Common myeloid progenitor, CD34-positive (primary cell): ENCODE results near the gene HABP2.

Source experiments
- CTCF ChIA-PET: fragments of 350-600 bp; sonication (Branson Sonifier 250); formaldehyde crosslinking; loops from one replicate; lab custom pipeline; 2021; ENCODE audit warnings: antibody characterized with exemption; lab: Charles Lee
- POLR2A ChIA-PET: fragments of 350-600 bp; sonication (Branson Sonifier 250); formaldehyde crosslinking; loops from one replicate; lab custom pipeline; 2021; ENCODE audit warnings: antibody characterized with exemption; lab: Charles Lee
- DNase-seq, 3 donors: peaks; one replicate each; pipeline versions ENCODE4 v3.0.0 to v3.0.0-alpha.2; 2013
- H3K27ac ChIP-seq, 2 experiments: 1 replicate in 1 of 2; 2 replicates in 1 of 2; pipeline ENCODE4 v1.7.0; 2013; ENCODE audit warnings: inconsistent platforms in 2 of 2, low read length in 2 of 2, mild to moderate bottlenecking in 2 of 2, low read depth in 1 of 2, moderate library complexity in 1 of 2; ENCODE audit not compliant: severe bottlenecking in 2 of 2, insufficient read depth in 1 of 2, poor library complexity in 1 of 2
- H3K27me3 ChIP-seq, 5 experiments: replicated peaks in 2 of 5; 1 replicate in 3 of 5; 2 replicates in 2 of 5; pipeline versions ENCODE4 v1.6.1 to v1.7.0; 2013; ENCODE audit warnings: low read length in 4 of 5, mild to moderate bottlenecking in 2 of 5, moderate library complexity in 2 of 5, inconsistent platforms in 1 of 5; ENCODE audit not compliant: insufficient read depth in 5 of 5, control insufficient read depth in 4 of 5
- H3K36me3 ChIP-seq, 4 experiments: 1 replicate in 2 of 4; 2 replicates in 2 of 4; pipeline versions ENCODE4 v1.6.1 to v1.7.0; 2013; ENCODE audit warnings: low read length in 3 of 4, control low read depth in 1 of 4, mild to moderate bottlenecking in 1 of 4; ENCODE audit not compliant: control insufficient read depth in 4 of 4, insufficient read depth in 4 of 4
- H3K4me1 ChIP-seq, 4 experiments: 1 replicate in 3 of 4; 2 replicates in 1 of 4; pipeline versions ENCODE4 v1.6.1 to v1.7.1; 2013; ENCODE audit warnings: low read length in 3 of 4, mild to moderate bottlenecking in 3 of 4, control low read depth in 1 of 4, inconsistent platforms in 1 of 4, moderate library complexity in 1 of 4; ENCODE audit not compliant: control insufficient read depth in 4 of 4, insufficient read depth in 4 of 4; ENCODE audit errors: control extremely low read depth in 1 of 4
- H3K4me3 ChIP-seq, 7 experiments: 1 replicate in 4 of 7; 2 replicates in 3 of 7; pipeline versions ENCODE4 v1.5.1 to v1.7.0; 2013; ENCODE audit warnings: mild to moderate bottlenecking in 7 of 7, low read length in 6 of 7, moderate library complexity in 6 of 7, inconsistent platforms in 2 of 7, low read depth in 2 of 7, control low read depth in 1 of 7; ENCODE audit not compliant: insufficient read depth in 4 of 7, control insufficient read depth in 1 of 7; ENCODE audit errors: extremely low read depth in 1 of 7
- H3K9me3 ChIP-seq, 5 experiments: 1 replicate in 4 of 5; 2 replicates in 1 of 5; pipeline versions ENCODE4 v1.6.1 to v1.7.1; 2013; ENCODE audit warnings: low read length in 4 of 5, mild to moderate bottlenecking in 2 of 5, inconsistent platforms in 1 of 5, low read depth in 1 of 5, moderate library complexity in 1 of 5; ENCODE audit not compliant: control insufficient read depth in 4 of 5, insufficient read depth in 2 of 5; ENCODE audit errors: control extremely low read depth in 1 of 5
- WGBS: methylation state at CpG from one replicate; pipeline ENCODE4 v1.1.5; 2013; ENCODE audit not compliant: insufficient coverage; 5-methylcytosine and 5-hydroxymethylcytosine counted together

The HABP2 gene

GRCh38 chr10:113532724-113533123 is 20.1 kb upstream of the HABP2 start:
- POLR2A ChIA-PET = no interaction called here
- Histone ChIP-seq H3K36me3 (no peaks in the 10 kb centered on the region), H3K9me3 (no peaks in the 10 kb centered on the region), H3K4me1 (peaks cover 0 to 7% (median 1%) of the 10 kb centered on the region in 4 experiments), H3K27ac (no peak overlapping the region), H3K27me3 (no peaks in the 10 kb centered on the region), H3K4me3 (no peak overlapping the region)
- no peak for DNase-seq
- 100% methylated on average over 2 of the region's 3 CpGs for WGBS
- CTCF ChIA-PET = interaction anchor here (1.0 kb wide), 1 partner anchor 9 kb away, joined by 3 read pairs; no protein-coding TSS in a partner anchor

DNA sequence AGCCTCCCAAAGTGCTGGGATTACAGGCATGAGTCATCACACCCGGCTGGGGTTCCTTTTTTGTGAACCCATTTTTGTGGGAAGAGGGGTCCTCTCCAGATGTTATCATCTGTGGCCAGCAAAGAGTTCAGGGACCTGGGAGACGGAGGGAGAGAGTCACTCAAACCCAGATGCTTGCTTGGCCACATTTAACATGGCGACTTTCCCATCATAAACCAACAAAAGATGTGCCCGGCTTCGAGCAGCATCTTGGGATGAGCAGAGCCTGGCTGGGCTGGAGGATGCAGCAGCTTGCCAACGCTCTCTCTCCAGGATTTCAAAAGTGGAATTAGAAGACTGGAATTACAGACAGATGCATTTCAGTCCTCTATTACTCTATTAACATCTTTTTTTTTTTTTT is 19.1 kb upstream of the HABP2 start:
- Histone ChIP-seq H3K4me1 (peaks cover 0 to 9% (median 1%) of the 10 kb centered on the region in 4 experiments), H3K27me3 (no peaks in the 10 kb centered on the region), H3K27ac (no peak overlapping the region), H3K4me3 (no peak overlapping the region), H3K9me3 (no peaks in the 10 kb centered on the region), H3K36me3 (no peaks in the 10 kb centered on the region)
- ChIA-PET CTCF (interaction anchor here (1.0 kb wide), 1 partner anchor 10 kb away, joined by 3 read pairs; no protein-coding TSS in a partner anchor), POLR2A (no interaction called here)
- DNase-seq = no peak
- 85% methylated on average over 3 of the region's 6 CpGs for WGBS

GRCh38 chr10:113534423-113534822 is 18.4 kb upstream of the HABP2 start:
- POLR2A ChIA-PET = no interaction called here
- Histone ChIP-seq H3K27ac (no peak overlapping the region), H3K9me3 (no peaks in the 10 kb centered on the region), H3K36me3 (no peaks in the 10 kb centered on the region), H3K4me1 (peaks cover 0 to 14% (median 3%) of the 10 kb centered on the region in 4 experiments), H3K27me3 (no peaks in the 10 kb centered on the region), H3K4me3 (no peak overlapping the region)
- peak in 2 of 3 donors; percentile 38 to 51 for DNase-seq
- WGBS = 79% methylated on average over 4 of the region's 4 CpGs
- CTCF ChIA-PET = interaction anchor here (1.2 kb wide), 1 partner anchor 10 kb away, joined by 3 read pairs; no protein-coding TSS in a partner anchor

- Histone ChIP-seq H3K36me3 (no peaks in the 10 kb centered on the region), H3K4me3 (no peak overlapping the region), H3K27me3 (no peaks in the 10 kb centered on the region), H3K27ac (no peak overlapping the region), H3K4me1 (peaks cover 0 to 14% (median 3%) of the 10 kb centered on the region in 4 experiments), H3K9me3 (no peaks in the 10 kb centered on the region)
- POLR2A ChIA-PET = no interaction called here
- WGBS = no CpG with 5 or more reads among the region's 3 CpGs
- CTCF ChIA-PET = interaction anchor here (1.6 kb wide), 1 partner anchor 12 kb away, joined by 4 read pairs; no protein-coding TSS in a partner anchor
- no peak for DNase-seq
Measured at GRCh38 chr10:113537672-113538071, 15.2 kb upstream of the HABP2 start.

DNA sequence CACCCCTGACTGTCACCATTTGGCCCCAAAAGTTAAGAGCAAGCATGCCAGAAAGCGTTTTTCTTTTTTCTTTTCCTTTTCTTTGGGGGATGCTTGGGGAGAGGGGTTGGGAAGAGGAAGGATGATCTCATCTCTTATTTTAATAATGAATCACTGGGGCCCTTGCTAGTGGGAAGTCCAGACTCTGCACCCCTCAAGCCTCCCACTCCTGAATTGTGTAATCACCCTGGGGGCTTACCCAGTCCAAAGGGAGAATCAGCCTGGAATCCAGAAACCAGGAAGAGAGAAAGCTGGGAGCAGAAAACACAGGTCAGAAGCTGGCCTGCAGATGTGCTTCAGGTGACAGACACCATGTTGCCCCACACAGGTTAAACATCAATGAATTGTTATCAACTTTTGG is 14.7 kb upstream of the HABP2 start:
- Histone ChIP-seq H3K4me1 (peaks cover 0 to 14% (median 3%) of the 10 kb centered on the region in 4 experiments), H3K27me3 (no peaks in the 10 kb centered on the region), H3K4me3 (no peak overlapping the region), H3K27ac (no peak overlapping the region), H3K36me3 (no peaks in the 10 kb centered on the region), H3K9me3 (no peaks in the 10 kb centered on the region)
- POLR2A ChIA-PET = no interaction called here
- WGBS = no CpG with 5 or more reads among the region's 1 CpG
- CTCF ChIA-PET = no interaction called here
- DNase-seq = no peak

DNA sequence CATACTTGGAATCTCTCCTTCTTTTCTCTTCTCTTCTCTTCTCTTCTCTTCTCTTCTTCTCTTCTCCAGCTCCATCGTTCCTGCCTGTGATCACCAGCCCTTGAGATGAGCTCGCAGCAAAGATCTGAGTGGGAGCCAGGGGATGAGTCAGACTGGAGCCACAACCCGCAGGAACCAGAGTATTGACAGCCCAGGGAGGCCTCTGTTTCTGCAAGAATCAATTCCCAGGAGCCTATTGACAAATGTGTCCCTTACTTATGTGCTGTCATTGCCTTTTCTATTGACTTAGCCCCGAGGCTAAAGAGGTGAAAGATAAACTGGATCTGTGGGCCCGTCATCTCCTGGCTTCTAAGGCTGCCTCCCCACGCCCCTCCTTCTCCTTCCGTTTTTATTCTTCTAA is 13.1 kb upstream of the HABP2 start:
- CTCF ChIA-PET = no interaction called here
- Histone ChIP-seq H3K4me1 (peaks cover 0 to 8% (median 2%) of the 10 kb centered on the region in 4 experiments), H3K27ac (no peak overlapping the region), H3K27me3 (no peaks in the 10 kb centered on the region), H3K4me3 (no peak overlapping the region), H3K9me3 (no peaks in the 10 kb centered on the region), H3K36me3 (no peaks in the 10 kb centered on the region)
- POLR2A ChIA-PET = no interaction called here
- WGBS = 87% methylated on average over 3 of the region's 7 CpGs
- DNase-seq = no peak

- Histone ChIP-seq H3K4me1 (peaks cover 0 to 8% (median 2%) of the 10 kb centered on the region in 4 experiments), H3K27me3 (no peaks in the 10 kb centered on the region), H3K4me3 (no peak overlapping the region), H3K27ac (no peak overlapping the region), H3K9me3 (no peaks in the 10 kb centered on the region), H3K36me3 (no peaks in the 10 kb centered on the region)
- WGBS = 96% methylated on average over 7 of the region's 7 CpGs
- ChIA-PET POLR2A (no interaction called here), CTCF (interaction anchor here (1.1 to 1.3 kb wide), 3 partner anchors 17 to 820 kb away, joined by 3 to 4 read pairs (median 3); no protein-coding TSS in a partner anchor)
- DNase-seq = no peak
Measured at GRCh38 chr10:113540845-113541548, 11.9 kb upstream of the HABP2 start.
